ENCODE results near the gene NID1.

- TF ChIP-seq CTCF (conservative IDR thresholded peaks at IDR 0.05; ENCODE audit: low read length), result no peak
- TF ChIP-seq EZH2phosphoT487 (IDR thresholded peaks at IDR 0.05; ENCODE audit: borderline replicate concordance, low read depth, low read length), result no peak
Observed at GRCh38 chr1:235996048-235996785, 68.7 kb downstream of the NID1 start.

Measured in OCI-LY7 (cell line).